HG02642 (cell line): ENCODE measurements around the gene GGCT.

Experiments
- ATAC-seq: cut with Tn5 transposase; IDR thresholded peaks from one replicate; pipeline ENCODE4 v1.9.1; 2021; ENCODE audit warnings: mild to moderate bottlenecking; ENCODE audit not compliant: unreplicated experiment, poor library complexity

Gene GGCT

GRCh38 chr7:30465046-30465810 lies 39.4 kb downstream of the GGCT start:
- ATAC-seq = no peak

- peak; percentile 45 for ATAC-seq
These were observed 40.4 kb downstream of the GGCT start for GRCh38 chr7:30464231-30464671.

GRCh38 chr7:30463405-30464145 lies 41.1 kb downstream of the GGCT start:
- ATAC-seq = peak; percentile 47

- ATAC-seq = no peak
These were observed 42.5 kb downstream of the GGCT start for GRCh38 chr7:30462179-30462578.

GRCh38 chr7:30460246-30460633 lies 44.4 kb downstream of the GGCT start:
- no peak for ATAC-seq

GRCh38 chr7:30459591-30460245 lies 44.9 kb downstream of the GGCT start:
- no peak for ATAC-seq

- ATAC-seq = no peak
These were observed 46.3 kb downstream of the GGCT start for GRCh38 chr7:30458311-30458710.

GRCh38 chr7:30453921-30454320 lies 50.7 kb downstream of the GGCT start:
- no peak for ATAC-seq

GRCh38 chr7:30453016-30453415 lies 51.6 kb downstream of the GGCT start:
- no peak for ATAC-seq

GRCh38 chr7:30452280-30452930 lies 52.2 kb downstream of the GGCT start:
- ATAC-seq = no peak

GRCh38 chr7:30451539-30452279 lies 52.9 kb downstream of the GGCT start:
- no peak for ATAC-seq

GRCh38 chr7:30450983-30451497 lies 53.6 kb downstream of the GGCT start:
- ATAC-seq = no peak

GRCh38 chr7:30450240-30450982 lies 54.2 kb downstream of the GGCT start:
- no peak for ATAC-seq

- ATAC-seq = no peak
These were observed 56.0 kb downstream of the GGCT start for GRCh38 chr7:30448461-30449189.

GRCh38 chr7:30447466-30447865 lies 57.2 kb downstream of the GGCT start:
- ATAC-seq = no peak
